NB4 (cell line): ENCODE data around the gene SCAP.

Experiments
- MYC ChIP-seq: IDR thresholded peaks from 2 replicates; pipeline ENCODE4 v1.6.1; 2011; ENCODE audit warnings: low read depth, low read length
- POLR2A ChIP-seq: IDR thresholded peaks from 2 replicates; pipeline ENCODE4 v1.6.1; 2011; ENCODE audit warnings: mild to moderate bottlenecking; ENCODE audit not compliant: insufficient read length; ENCODE audit errors: extremely low read depth
- TF ChIP-seq, protein P1 (sequence below): IDR thresholded peaks from one replicate; pipeline ENCODE4 v1.5.1; 2012; ENCODE audit warnings: low read depth, low read length
- TF ChIP-seq, protein P2 (sequence below): IDR thresholded peaks from 2 replicates; pipeline ENCODE4 v1.6.1; 2011; ENCODE audit warnings: low read depth, low read length

DNA sequence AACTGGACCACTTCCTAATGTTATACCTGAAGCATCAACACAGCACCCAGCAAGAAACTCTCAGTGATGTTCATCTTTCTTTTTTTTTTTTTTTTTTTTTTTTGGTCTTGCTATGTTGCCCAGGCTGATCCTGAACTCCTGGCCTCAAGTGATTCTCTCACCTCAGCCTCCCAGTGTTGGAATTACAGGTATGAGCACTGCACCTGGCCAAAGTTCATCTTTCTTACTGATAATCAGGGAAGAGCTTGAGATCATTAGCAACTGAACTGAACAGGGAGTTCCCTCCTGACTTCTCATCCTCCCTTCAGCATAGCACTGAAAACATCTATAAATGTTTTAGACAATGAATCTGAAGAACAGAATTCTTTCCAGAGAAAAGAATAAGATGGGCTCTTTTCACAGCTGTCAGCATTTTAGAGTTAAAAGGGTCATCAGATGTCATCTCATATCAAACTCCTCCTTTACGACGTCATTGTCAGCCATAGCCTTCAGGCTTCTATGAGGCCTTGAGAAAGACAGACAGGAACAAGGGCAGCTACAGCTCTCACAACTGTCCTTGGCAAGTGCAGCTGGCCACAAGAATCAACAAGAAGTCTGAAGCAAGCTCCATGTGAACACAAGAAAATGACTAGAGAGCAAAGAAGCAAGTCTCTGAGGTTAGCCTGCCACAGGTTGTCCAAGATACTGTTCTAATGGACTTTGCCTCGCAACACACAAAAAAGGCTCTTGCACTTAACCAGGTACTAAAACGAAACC is 33.8 kb downstream of the SCAP start:
- TF ChIP-seq MYC (no peak), POLR2A (no peak)
- TF ChIP-seq, protein P1, sequence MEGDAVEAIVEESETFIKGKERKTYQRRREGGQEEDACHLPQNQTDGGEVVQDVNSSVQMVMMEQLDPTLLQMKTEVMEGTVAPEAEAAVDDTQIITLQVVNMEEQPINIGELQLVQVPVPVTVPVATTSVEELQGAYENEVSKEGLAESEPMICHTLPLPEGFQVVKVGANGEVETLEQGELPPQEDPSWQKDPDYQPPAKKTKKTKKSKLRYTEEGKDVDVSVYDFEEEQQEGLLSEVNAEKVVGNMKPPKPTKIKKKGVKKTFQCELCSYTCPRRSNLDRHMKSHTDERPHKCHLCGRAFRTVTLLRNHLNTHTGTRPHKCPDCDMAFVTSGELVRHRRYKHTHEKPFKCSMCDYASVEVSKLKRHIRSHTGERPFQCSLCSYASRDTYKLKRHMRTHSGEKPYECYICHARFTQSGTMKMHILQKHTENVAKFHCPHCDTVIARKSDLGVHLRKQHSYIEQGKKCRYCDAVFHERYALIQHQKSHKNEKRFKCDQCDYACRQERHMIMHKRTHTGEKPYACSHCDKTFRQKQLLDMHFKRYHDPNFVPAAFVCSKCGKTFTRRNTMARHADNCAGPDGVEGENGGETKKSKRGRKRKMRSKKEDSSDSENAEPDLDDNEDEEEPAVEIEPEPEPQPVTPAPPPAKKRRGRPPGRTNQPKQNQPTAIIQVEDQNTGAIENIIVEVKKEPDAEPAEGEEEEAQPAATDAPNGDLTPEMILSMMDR = no peak
- TF ChIP-seq, protein P2, sequence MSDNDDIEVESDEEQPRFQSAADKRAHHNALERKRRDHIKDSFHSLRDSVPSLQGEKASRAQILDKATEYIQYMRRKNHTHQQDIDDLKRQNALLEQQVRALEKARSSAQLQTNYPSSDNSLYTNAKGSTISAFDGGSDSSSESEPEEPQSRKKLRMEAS = no peak
